ENCODE results near the gene ANKFN1.

Gene ANKFN1

GRCh38 chr17:56506349-56506748, 353.1 kb downstream of the ANKFN1 start:
- DNase-seq: no peak

- no peak for DNase-seq
Measured at GRCh38 chr17:56510554-56511342, 357.5 kb downstream of the ANKFN1 start.

- no peak for DNase-seq
Measured at GRCh38 chr17:56514264-56514663, 361.0 kb downstream of the ANKFN1 start.

- DNase-seq: no peak
Measured at GRCh38 chr17:56514899-56515298, 361.6 kb downstream of the ANKFN1 start.

GRCh38 chr17:56521414-56522141, 368.3 kb downstream of the ANKFN1 start:
- DNase-seq: no peak

- no peak for DNase-seq
Measured at GRCh38 chr17:56523042-56523441, 369.8 kb downstream of the ANKFN1 start.

- DNase-seq: no peak
Measured at GRCh38 chr17:56528696-56529095, 375.4 kb downstream of the ANKFN1 start.

- DNase-seq: no peak
Measured at GRCh38 chr17:56532926-56533325, 379.7 kb downstream of the ANKFN1 start.

GRCh38 chr17:56536766-56537165, 383.5 kb downstream of the ANKFN1 start:
- no peak for DNase-seq

GRCh38 chr17:56540836-56541235, 387.6 kb downstream of the ANKFN1 start:
- no peak for DNase-seq

GRCh38 chr17:56543280-56543679, 390.0 kb downstream of the ANKFN1 start:
- no peak for DNase-seq

GRCh38 chr17:56545106-56545505, 391.8 kb downstream of the ANKFN1 start:
- no peak for DNase-seq

GRCh38 chr17:56545930-56546329, 392.7 kb downstream of the ANKFN1 start:
- DNase-seq: no peak

GRCh38 chr17:56548661-56549060, 395.4 kb downstream of the ANKFN1 start:
- no peak for DNase-seq

GRCh38 chr17:56549501-56549900, 396.2 kb downstream of the ANKFN1 start:
- no peak for DNase-seq

- no peak for DNase-seq
Measured at GRCh38 chr17:56557682-56558081, 404.4 kb downstream of the ANKFN1 start.

- no peak for DNase-seq
Measured at GRCh38 chr17:56558088-56558487, 404.8 kb downstream of the ANKFN1 start.
